ENCODE data around the gene ZNF462.

- TF ChIP-seq, protein P1, sequence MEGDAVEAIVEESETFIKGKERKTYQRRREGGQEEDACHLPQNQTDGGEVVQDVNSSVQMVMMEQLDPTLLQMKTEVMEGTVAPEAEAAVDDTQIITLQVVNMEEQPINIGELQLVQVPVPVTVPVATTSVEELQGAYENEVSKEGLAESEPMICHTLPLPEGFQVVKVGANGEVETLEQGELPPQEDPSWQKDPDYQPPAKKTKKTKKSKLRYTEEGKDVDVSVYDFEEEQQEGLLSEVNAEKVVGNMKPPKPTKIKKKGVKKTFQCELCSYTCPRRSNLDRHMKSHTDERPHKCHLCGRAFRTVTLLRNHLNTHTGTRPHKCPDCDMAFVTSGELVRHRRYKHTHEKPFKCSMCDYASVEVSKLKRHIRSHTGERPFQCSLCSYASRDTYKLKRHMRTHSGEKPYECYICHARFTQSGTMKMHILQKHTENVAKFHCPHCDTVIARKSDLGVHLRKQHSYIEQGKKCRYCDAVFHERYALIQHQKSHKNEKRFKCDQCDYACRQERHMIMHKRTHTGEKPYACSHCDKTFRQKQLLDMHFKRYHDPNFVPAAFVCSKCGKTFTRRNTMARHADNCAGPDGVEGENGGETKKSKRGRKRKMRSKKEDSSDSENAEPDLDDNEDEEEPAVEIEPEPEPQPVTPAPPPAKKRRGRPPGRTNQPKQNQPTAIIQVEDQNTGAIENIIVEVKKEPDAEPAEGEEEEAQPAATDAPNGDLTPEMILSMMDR (IDR thresholded peaks at IDR 0.05) = no peak
- TF ChIP-seq POLR2AphosphoS5 (IDR thresholded peaks at IDR 0.05) (no peak), POLR2A (IDR thresholded peaks at IDR 0.05) (no peak)
Observed at GRCh38 chr9:106970219-106970975, 107.4 kb downstream of the ZNF462 start.
